ENCODE results near the gene PWP2.
"Not testable (repeated sequence)": the region's sequence is repeated elsewhere in the genome, so short reads cannot be mapped to it uniquely, and the experiment has no call there.

Gene PWP2

GRCh38 chr21:44167527-44167926 is 60.3 kb downstream of the PWP2 start:
- not testable (repeated sequence) for DNase-seq

DNA sequence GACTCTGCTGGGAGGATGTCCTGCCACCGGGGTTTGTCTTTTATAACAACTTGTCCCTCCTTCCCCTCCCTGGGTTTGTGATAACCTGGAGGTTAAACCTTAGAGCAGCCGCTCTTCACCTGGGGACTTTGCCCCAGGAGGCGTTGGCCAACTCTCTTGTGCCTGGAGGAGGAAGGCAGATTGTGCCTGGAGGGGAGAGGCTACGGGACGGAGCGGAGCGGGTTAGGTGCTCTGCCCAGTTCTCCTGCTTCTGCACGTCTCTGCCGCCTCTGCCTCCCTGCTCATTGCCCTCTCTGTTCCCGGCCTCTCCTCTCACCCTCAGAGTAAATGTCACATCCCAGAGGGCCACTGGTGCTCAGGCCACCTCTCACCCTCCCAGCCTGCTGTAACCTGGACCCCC is 63.1 kb downstream of the PWP2 start:
- not testable (repeated sequence) for DNase-seq

GRCh38 chr21:44170863-44171262 is 63.7 kb downstream of the PWP2 start:
- not testable (repeated sequence) for DNase-seq

- not testable (repeated sequence) for DNase-seq
These were observed 64.9 kb downstream of the PWP2 start for GRCh38 chr21:44171962-44172572.

GRCh38 chr21:44172741-44173140 is 65.5 kb downstream of the PWP2 start:
- DNase-seq: not testable (repeated sequence)

DNA sequence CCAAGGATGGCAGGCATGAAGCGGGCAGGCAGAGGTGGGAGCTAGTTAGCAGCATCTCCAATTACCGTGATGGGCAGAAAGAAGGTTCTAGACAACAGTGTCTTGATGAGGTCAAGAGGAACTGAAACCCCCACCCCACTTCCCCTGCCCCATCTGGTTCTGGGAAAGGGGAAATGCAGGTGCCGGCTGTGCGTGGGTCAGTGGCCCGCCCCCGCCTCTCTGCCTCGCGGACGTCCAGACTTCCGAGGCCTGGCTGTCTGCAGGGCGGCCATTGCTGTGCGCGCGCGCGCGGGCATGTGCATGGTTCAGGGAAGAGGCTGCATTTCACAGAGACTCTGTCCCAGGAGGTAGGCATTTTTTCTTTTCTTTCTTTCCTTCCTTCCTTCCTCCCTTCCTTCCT is 68.0 kb downstream of the PWP2 start:
- not testable (repeated sequence) for DNase-seq

GRCh38 chr21:44176127-44176526 is 68.9 kb downstream of the PWP2 start:
- not testable (repeated sequence) for DNase-seq

All from activated naive CD4-positive, alpha-beta T cell (primary cell).